ENCODE measurements around the gene QPCT. TPM values are rescaled to one million over a fixed set of nuclear protein-coding genes. Genes with fewer than 3 reads are reported as not detected.
A peak's percentile ranks its signal among the peaks of the same experiment; 100 is the strongest.

The QPCT gene
- total and polyA plus RNA-seq, 2 of the 4 experiments (the other 2 are of a cell fraction) = 1.9 to 2.2 TPM

DNA sequence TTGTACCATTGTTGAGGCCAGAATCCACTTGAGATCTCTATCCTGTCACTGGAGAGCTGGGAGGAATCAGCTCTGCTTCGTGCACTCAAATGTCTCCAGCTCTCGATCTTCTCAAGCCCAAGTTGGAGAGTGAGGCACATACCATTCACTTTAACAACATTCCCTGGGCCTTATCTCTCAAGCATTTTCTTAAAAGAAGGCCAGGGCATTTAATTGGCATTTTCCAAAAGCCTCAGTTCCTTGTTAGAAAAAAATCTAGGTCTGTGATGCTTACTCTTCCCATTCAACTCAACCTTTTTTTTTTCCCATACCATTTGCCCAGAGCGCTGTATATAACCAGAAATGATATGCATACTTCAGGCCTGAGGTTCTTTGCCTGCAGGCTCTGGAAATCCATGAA, 10.1 kb downstream of the QPCT start:
- Histone ChIP-seq H2AFZ (replicated peaks; ENCODE audit: low read length, poor library complexity) (no peak overlapping the region), H3K27me3 (ENCODE audit: control insufficient read depth, insufficient read depth, low read length) (peaks cover 4% of the 10 kb centered on the region), H3K4me1 (ENCODE audit: control insufficient read depth, insufficient read depth, low read length) (no peaks in the 10 kb centered on the region), H2BK20ac (ENCODE audit: low read depth, low read length) (no peak overlapping the region), H3K4me3 (ENCODE audit: insufficient read depth, low read depth, low read length) (no peak overlapping the region), H3K36me3 (ENCODE audit: control insufficient read depth, insufficient read depth, low read length) (no peaks in the 10 kb centered on the region), H3K4ac (ENCODE audit: low read depth, low read length) (no peak overlapping the region), H2AK5ac (ENCODE audit: low read depth, low read length) (no peak overlapping the region), H3K4me2 (ENCODE audit: low read depth, low read length) (no peak overlapping the region), H3K23ac (ENCODE audit: low read depth, low read length) (no peak overlapping the region), H4K5ac (ENCODE audit: low read depth, low read length) (no peak overlapping the region), H3K27ac (ENCODE audit: insufficient read depth, low read length) (no peak overlapping the region), H4K91ac (ENCODE audit: insufficient read depth, low read depth, low read length) (no peak overlapping the region), H3K56ac (ENCODE audit: extremely low read depth, insufficient read depth, low read length) (peak overlapping the region; percentile 11; the same call in 1 of the 2 replicates), H4K8ac (ENCODE audit: low read depth in 2 of 2, low read length in 2 of 2) (no peak overlapping the region), H2AK9ac (replicated peaks; ENCODE audit: low read depth, low read length, poor library complexity) (no peak overlapping the region), H3K9me3 (ENCODE audit: control insufficient read depth, insufficient read depth, low read length) (no peaks in the 10 kb centered on the region), H2BK15ac (ENCODE audit: low read depth, low read length) (no peak overlapping the region), H2BK5ac (ENCODE audit: low read depth, low read length, poor library complexity, severe bottlenecking) (no peak overlapping the region), H3K9ac (ENCODE audit: low read depth, low read length) (no peak overlapping the region), H3K14ac (replicated peaks; ENCODE audit: low read depth, low read length) (no peak overlapping the region), H3K18ac (ENCODE audit: low read depth, low read length) (no peak overlapping the region), H3K79me1 (ENCODE audit: low read depth in 1 of 2, low read length in 2 of 2) (no peaks in the 10 kb centered on the region), H2BK120ac (ENCODE audit: low read depth, low read length) (no peak overlapping the region), H4K20me1 (ENCODE audit: insufficient read depth, low read length) (no peaks in the 10 kb centered on the region), H3K9me1 (ENCODE audit: insufficient read depth, low read length) (no peaks in the 10 kb centered on the region)
- TF ChIP-seq SMC3 (IDR thresholded peaks at IDR 0.05; ENCODE audit: low read depth, low read length) (no peak), ELK1 (IDR thresholded peaks at IDR 0.05; ENCODE audit: borderline replicate concordance, low read depth, low read length) (no peak), CEBPB (IDR thresholded peaks at IDR 0.05; ENCODE audit: low read depth, low read length) (no peak), USF2 (IDR thresholded peaks at IDR 0.05; ENCODE audit: low read depth, low read length) (no peak), MAZ (IDR thresholded peaks at IDR 0.05; ENCODE audit: borderline replicate concordance, low read depth, low read length) (no peak), NFE2L2 (IDR thresholded peaks at IDR 0.05; ENCODE audit: low read depth, low read length) (no peak), CHD1 (IDR thresholded peaks at IDR 0.05; ENCODE audit: low read depth, low read length) (no peak), FOS (IDR thresholded peaks at IDR 0.05; ENCODE audit: low read depth, low read length) (no peak), MAFK (IDR thresholded peaks at IDR 0.05; ENCODE audit: low read depth, low read length) (no peak), POLR2A (IDR thresholded peaks at IDR 0.05; ENCODE audit: low read depth, low read length) (no peak), RAD21 (IDR thresholded peaks at IDR 0.05; ENCODE audit: low read length) (no peak), BHLHE40 (IDR thresholded peaks at IDR 0.05; ENCODE audit: low read depth, low read length) (no peak), MXI1 (IDR thresholded peaks at IDR 0.05; ENCODE audit: borderline replicate concordance, low read depth, low read length) (no peak), RFX5 (IDR thresholded peaks at IDR 0.05; ENCODE audit: low read depth, low read length) (no peak), CTCF (conservative IDR thresholded peaks at IDR 0.05; ENCODE audit: low read depth, low read length) (no peak), RCOR1 (IDR thresholded peaks at IDR 0.05; ENCODE audit: insufficient replicate concordance, low read length) (no peak)
- CTCF ChIA-PET = no interaction called here
- POLR2A ChIA-PET (ENCODE audit: unreplicated experiment) = no interaction called here
- intact Hi-C loops (cut with micrococcal nuclease) (no loop called here), dilution Hi-C loops (cut with HindIII; ENCODE audit: low sequenced_read_pairs, unreplicated experiment) (no loop called here), in situ Hi-C loops (cut with MboI; ENCODE audit: low sequenced_read_pairs) (no loop called here)
- BruUV-seq (replicated peaks) = no TSS peak
- no peak for DNase-seq
- 93% methylated on average over 2 of the region's 3 CpGs; no CpG with 5 or more reads in 1 of the 2 experiments for WGBS, 2 experiments (ENCODE audit: extremely low coverage in 2 of 2, insufficient read length in 1 of 2)
- no peak for ATAC-seq (ENCODE audit: low read depth)

Measured in IMR-90 (cell line).